GM18499 (cell line): ENCODE results near the gene BOC.

Experiments used
- ATAC-seq: cut with Tn5 transposase; IDR thresholded peaks from one replicate; pipeline ENCODE4 v1.9.1; 2021; ENCODE audit warnings: moderate number of reproducible peaks; ENCODE audit not compliant: insufficient read depth, unreplicated experiment

BOC gene

DNA sequence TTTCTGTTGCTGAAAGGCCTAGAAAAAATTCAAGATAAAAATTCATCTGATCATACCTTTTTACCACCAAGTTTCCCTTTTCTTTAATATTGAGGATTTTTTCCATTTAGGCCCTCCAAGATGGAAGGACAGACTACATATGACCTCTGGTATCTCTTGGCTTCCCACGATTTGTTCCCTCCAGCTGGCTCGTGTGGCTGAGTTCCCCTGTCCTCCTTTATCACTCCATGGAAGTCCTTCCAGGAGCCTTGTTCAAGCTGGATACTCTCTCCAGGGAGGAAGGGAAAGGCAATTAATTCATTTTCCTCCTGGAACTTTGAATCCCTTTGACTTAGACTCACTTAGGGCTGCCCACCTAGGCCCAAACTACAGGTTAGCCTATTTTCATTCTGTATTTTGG lies 119.4 kb downstream of the BOC start:
- ATAC-seq = no peak

GRCh38 chr3:113331187-113331586 lies 119.8 kb downstream of the BOC start:
- ATAC-seq = no peak
